ENCODE measurements around the gene MYO5B.

The MYO5B gene

DNA sequence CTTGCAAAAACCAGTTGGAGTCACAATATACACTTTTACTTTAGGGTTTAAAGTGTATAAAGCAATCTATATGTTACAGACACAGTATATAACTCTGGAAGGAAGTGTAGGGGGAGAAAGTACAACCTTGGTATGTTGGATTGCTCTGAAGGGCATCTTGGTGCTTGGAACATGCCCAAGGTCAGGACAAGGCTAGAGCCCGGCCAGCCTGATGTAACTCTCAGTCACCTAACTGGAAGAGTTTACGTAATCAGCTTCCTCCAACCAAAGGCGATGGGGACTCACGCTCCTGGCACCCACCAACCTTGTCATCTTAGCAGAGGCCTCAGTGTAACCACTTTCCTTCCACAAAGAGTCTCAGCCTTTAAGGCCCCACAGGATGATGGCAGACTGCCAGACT is 200.5 kb downstream of the MYO5B start:
- TF ChIP-seq GATA3 (IDR thresholded peaks at IDR 0.05; ENCODE audit: low read depth, low read length), result no peak
- no peak for TF ChIP-seq GATA2 (IDR thresholded peaks at IDR 0.05; ENCODE audit: low read depth, low read length)

DNA sequence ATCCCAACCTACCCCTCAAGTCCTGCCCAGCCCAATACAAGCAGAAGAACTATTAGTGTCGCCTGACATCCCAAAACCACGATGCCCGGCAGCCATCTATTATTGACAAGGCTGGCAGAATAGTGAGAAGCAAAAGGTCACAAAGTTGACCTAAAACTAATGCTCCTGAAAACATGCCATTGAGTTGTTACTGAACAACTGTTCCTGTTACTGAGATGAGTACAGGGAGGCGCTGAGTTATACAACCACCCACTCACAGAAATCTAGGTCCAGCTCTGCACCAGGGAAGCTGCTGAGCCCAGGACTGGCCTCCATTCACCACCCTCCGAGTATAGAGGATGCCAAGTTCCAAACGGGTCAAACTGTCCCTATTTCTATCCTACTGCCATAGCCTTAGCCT is 201.6 kb downstream of the MYO5B start:
- TF ChIP-seq GATA3 (IDR thresholded peaks at IDR 0.05; ENCODE audit: low read depth, low read length) (no peak), GATA2 (IDR thresholded peaks at IDR 0.05; ENCODE audit: low read depth, low read length) (no peak)

DNA sequence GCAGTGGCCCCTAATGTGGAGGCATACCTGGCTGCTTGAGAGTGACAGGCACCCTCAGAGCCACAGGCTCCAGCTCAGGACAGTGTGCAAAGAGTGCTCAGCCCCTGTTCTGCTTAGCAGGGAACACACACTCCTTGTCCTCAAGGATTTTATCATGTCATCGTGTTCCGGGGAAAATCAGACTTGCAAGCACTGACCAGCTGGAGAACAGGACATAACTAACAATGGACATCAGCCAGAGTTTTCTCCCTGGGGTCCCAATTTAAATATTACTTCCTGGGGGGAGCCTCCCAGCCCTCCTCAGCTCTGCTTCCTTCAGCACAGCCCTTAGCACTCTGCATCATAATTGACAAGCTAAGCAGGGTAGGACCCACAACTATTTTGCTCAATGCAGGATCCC is 206.2 kb downstream of the MYO5B start:
- no peak for TF ChIP-seq GATA2 (IDR thresholded peaks at IDR 0.05; ENCODE audit: low read depth, low read length)
- TF ChIP-seq GATA3 (IDR thresholded peaks at IDR 0.05; ENCODE audit: low read depth, low read length), result no peak

DNA sequence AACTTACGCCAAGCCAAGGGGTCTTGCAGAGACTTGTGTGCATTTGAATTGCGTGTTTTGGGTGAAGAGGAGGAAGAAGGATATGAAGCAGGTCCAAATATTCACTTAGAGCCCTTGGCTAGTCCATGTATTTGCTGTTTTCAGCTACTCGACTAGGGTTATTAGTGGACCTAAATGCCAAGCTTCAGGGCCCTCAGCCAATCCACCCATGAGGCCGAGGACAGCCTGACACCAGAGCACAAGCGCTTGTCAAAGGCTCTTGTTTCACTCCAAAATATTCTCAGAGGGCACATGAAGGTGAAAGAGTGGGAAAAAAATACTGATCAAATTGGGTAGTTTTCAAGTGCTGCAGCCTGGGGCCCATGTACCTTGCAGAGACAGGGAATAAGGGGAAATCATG is 206.8 kb downstream of the MYO5B start:
- TF ChIP-seq GATA3 (IDR thresholded peaks at IDR 0.05; ENCODE audit: low read depth, low read length) (no peak), GATA2 (IDR thresholded peaks at IDR 0.05; ENCODE audit: low read depth, low read length) (no peak)

DNA sequence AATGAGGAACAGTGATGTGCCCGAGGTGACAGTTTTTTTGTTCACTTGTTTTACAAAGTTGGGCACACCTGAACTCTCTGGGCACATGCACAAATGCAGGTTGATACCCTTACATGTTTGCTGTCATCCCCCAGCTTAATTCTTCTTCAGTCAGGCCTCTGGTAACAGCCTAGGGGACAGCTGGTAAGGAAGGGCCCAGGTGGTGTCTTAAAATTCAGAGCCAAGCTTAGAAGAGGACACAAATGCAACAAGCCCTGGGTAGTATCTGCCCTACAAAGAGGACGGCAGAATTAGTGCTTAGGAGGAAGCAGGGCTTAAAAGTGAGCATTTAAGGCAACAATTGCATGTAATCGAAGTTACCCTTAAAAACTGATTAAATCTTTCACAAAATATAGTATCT is 209.7 kb downstream of the MYO5B start:
- TF ChIP-seq GATA2 (IDR thresholded peaks at IDR 0.05; ENCODE audit: low read depth, low read length), result no peak
- TF ChIP-seq GATA3 (IDR thresholded peaks at IDR 0.05; ENCODE audit: low read depth, low read length), result no peak

DNA sequence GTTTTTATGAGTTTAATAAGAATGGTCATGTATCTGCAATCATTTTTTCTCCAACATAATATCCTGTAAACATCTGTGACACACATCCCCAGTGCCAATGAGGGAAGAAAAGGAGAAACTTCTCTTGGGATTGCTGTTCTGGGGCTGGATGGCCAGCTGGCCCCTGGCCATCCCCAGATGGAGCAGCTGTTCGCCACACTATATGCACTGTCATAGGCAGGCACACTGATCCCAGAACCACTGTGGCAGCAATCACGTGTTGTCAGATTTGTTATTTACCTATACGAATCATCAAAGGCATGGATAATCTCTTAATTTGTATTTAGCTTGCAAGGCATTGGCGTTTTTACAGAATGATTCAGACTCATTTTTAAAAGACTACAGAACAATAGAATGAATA is 214.1 kb downstream of the MYO5B start:
- no peak for TF ChIP-seq GATA2 (IDR thresholded peaks at IDR 0.05; ENCODE audit: low read depth, low read length)
- TF ChIP-seq GATA3 (IDR thresholded peaks at IDR 0.05; ENCODE audit: low read depth, low read length), result no peak

DNA sequence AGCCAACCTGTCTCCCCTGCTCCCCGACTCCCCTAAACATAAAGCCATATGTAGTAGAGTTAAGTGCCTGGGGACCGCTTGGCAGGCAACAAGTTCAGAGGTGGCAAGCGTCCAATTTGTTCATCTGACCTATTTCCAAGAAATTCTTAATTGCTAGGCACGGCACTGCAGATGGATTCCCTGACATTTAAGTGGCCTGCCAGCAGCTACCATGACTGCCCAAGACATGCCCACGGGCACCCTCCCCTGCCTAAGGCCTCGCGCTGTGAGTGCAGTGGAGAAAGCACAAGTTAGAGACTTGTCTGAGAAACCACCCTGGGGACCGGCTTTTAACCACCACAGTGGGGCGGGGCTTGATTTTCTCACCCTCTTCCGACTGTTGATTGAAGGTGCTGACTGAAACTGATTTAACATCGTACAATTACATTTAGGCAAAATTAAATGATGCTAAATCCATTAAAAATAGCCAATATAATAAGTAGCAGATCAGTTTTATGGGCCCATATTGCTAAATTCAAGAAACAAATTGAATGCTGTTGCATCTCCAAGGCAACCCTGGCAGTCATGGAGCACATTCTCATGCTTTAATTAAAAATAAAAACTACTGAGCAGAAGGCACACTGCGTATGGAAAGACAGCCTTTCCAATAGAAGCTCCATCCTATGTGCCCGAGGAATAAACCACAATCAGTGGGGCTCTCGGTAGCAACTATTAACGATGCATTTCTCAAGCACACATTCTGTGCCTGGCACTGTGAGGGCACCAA is 218.0 kb downstream of the MYO5B start:
- TF ChIP-seq GATA2 (IDR thresholded peaks at IDR 0.05; ENCODE audit: low read depth, low read length) (no peak), GATA3 (IDR thresholded peaks at IDR 0.05; ENCODE audit: low read depth, low read length) (no peak)

DNA sequence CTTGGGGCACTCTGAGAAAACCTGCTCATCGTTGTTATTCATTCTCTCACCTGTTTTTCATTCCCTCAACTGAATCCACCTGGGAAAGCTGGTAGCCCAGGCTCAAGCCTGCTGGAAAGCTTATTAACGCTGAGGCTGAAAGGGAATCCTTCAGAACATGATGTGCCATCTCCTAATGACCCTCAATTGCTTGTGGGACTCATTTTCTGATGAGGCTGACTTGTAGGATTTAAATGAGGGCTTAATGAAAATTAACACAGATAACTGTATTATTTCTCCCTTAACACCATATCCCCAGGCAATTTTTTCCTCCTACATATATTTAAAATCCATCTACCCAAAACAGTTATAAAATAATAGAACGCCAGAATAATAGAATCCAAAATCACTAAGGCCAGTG is 218.9 kb downstream of the MYO5B start:
- TF ChIP-seq GATA2 (IDR thresholded peaks at IDR 0.05; ENCODE audit: low read depth, low read length) (no peak), GATA3 (IDR thresholded peaks at IDR 0.05; ENCODE audit: low read depth, low read length) (no peak)

DNA sequence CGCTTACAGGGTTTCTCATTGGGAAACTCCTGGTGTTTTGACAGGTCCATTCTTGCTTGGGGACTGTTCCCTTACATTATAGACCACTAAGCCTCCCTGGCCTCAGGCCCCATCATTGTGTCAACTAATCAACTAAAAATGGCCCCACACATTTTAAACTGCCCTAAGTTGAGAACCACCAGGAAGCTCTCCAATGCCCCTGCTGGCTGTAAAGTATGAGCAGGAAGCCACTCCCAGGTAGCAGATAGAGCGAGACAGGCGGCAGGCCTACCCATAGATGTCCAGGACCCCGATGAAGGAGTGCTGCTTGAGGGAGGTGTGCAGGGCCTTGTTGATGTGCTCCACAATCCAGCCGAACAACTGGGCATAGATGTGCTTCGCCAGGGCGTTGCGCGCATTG is 220.9 kb downstream of the MYO5B start:
- no peak for TF ChIP-seq GATA3 (IDR thresholded peaks at IDR 0.05; ENCODE audit: low read depth, low read length)
- TF ChIP-seq GATA2 (IDR thresholded peaks at IDR 0.05; ENCODE audit: low read depth, low read length), result no peak

DNA sequence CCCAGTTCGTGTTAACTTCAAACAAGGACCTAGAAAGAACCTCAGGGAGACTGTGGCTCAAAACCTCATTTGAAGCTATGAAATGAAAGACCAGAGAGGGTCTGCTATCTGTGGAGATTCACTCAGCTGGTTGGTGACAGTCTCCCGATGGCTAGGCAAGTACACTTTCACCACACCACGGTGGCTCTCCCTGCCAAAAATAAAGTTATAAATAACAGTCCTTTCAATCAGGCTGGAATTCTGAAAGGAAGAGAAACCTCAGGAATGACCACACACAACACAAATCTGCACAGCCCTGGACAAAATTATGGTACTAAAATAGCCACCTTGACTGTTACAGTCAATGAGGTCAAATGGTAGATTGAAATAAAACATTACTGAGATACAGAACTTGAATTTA is 221.4 kb downstream of the MYO5B start:
- TF ChIP-seq GATA2 (IDR thresholded peaks at IDR 0.05; ENCODE audit: low read depth, low read length) (no peak), GATA3 (IDR thresholded peaks at IDR 0.05; ENCODE audit: low read depth, low read length) (no peak)

DNA sequence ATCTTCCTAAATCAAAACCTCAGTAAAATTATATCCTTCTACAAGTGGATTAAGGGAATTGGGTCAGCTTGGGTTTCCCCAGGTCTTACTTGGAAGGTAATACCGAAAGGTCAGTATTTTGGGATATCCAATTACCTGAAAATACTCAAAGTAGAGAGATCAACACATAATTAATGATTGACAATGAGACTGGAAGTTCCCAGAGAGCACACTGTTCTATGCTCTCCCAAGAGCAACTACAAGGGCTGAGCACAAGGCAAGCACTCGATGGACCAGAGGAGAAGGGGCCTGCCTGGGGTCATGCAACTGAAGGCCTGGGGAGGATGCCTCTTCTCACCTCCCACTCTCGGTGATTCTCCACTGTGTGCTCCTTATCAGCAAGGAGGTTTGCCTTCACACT is 222.4 kb downstream of the MYO5B start:
- TF ChIP-seq GATA3 (IDR thresholded peaks at IDR 0.05; ENCODE audit: low read depth, low read length) (no peak), GATA2 (IDR thresholded peaks at IDR 0.05; ENCODE audit: low read depth, low read length) (no peak)

DNA sequence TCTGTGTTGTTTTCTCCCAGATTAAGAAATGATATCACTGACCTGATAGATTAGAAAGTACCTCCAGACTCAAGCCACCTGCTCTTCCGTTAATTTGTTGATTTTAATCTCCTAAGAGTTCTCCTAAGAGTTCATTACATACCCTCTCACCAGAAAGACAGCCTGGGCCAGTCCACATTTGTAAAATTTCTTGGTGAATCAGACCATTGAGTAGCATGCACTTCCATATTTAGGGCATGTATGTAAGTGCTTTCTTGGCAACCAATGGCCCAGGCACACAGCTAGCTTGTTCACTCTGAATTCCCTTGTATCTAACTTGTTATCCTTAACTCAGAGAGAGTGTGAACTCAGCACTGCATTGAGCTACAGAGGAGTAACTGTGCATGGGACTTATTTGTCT is 223.5 kb downstream of the MYO5B start:
- no peak for TF ChIP-seq GATA2 (IDR thresholded peaks at IDR 0.05; ENCODE audit: low read depth, low read length)
- TF ChIP-seq GATA3 (IDR thresholded peaks at IDR 0.05; ENCODE audit: low read depth, low read length), result no peak

DNA sequence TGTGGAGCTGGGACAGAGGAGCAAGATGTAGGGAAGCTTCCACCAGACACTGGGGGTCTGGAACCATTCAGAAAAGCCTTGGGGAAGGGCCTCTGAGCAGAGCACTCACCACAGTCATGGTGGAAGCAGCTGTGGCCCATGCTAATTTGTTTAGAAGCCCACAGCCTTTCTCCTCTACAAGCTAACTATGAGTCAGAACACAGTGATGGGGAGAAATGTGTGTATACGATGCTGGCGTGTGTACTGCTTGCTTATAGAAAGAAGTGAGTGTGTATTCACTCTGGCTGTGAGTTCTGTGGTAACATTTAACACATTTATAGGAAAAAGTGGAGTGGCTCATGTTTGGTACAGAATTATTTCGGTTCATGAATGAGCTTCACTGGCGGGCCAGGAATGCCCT is 224.6 kb downstream of the MYO5B start:
- TF ChIP-seq GATA2 (IDR thresholded peaks at IDR 0.05; ENCODE audit: low read depth, low read length) (no peak), GATA3 (IDR thresholded peaks at IDR 0.05; ENCODE audit: low read depth, low read length) (no peak)

DNA sequence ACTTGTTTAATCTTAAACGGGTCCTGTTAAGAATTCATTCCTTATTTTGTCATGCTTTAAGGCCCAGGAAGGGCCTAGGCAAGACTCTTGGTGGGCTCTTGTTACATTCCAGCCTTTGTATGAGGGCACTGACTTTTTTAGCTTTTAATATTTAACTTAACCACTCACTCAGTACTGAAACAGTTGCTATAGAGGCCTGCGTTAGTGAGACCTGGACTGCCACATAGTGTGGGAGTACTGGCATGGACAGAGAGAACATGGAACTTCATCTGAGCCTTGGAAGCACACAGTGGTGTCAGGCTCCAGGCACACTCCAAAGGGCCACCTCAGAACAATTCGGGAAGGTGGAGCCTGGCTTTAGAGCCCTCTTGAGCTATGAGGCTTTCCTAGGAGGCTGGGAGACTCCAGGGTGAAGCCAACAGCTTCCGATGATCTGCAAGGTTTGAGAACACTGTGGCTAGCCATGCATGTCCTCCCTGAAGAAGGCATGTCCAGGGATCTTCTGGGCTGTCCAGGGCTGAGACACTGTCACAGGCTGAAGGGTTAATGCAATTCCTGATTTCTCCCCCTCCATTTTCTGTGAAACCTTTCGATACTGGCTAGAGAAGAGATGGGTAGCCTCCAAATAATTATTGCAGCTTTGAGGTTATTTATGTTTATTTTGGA is 226.2 kb downstream of the MYO5B start:
- TF ChIP-seq GATA2 (IDR thresholded peaks at IDR 0.05; ENCODE audit: low read depth, low read length) (no peak), GATA3 (IDR thresholded peaks at IDR 0.05; ENCODE audit: low read depth, low read length) (no peak)

DNA sequence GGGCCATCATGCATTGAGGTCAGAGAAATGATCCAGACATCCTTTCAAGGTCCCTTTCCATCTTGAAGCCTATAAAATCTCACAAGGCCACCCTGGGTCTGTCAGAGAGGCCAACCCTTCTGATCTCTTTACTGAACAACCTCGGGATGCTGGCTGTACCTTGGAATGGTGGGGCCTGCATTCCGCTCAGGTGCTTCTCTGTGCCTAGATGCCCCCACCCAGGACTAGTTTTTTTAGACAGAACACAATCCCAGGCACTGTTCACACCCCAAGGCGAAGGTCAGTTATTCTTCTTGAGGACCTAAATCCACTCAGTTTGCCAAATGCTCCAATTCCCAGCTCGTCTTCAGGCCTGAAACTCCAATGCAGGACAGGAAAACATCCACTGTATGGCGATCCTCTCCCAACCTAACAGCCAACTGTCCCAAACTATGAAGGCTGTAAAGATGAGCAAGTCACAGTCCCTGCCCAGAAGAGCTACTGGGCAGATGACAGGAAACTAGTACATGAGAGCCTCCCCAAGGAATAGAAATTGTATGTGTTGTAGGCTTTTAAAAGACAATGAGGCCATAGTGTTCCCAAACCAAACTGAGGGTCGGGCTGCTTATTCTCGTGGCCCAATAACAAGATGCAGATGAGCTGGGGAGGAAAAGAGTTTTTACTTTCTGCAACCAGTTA is 227.2 kb downstream of the MYO5B start:
- TF ChIP-seq GATA3 (IDR thresholded peaks at IDR 0.05; ENCODE audit: low read depth, low read length), result no peak
- no peak for TF ChIP-seq GATA2 (IDR thresholded peaks at IDR 0.05; ENCODE audit: low read depth, low read length)

Measured in SH-SY5Y (cell line).